SK-N-SH (cell line): ENCODE data around the gene TMEM54.

Source experiments
- EZH2phosphoT487 ChIP-seq: fragments of 200-600 bp; sonication (generic); IDR thresholded peaks from 2 replicates; pipeline ENCODE4 v1.6.1; 2017; ENCODE audit warnings: low read depth, mixed run types, mild to moderate bottlenecking, antibody characterized with exemption, moderate library complexity, borderline replicate concordance
- JUND ChIP-seq: IDR thresholded peaks from 2 replicates; pipeline ENCODE4 v1.4.0; 2012
- MAX ChIP-seq: IDR thresholded peaks from 2 replicates; pipeline ENCODE4 v1.4.0; 2012; ENCODE audit warnings: low read depth
- RAD21 ChIP-seq: IDR thresholded peaks from 2 replicates; pipeline ENCODE4 v1.6.1; 2012; ENCODE audit warnings: mild to moderate bottlenecking, low read length
- REST ChIP-seq: IDR thresholded peaks from 2 replicates; pipeline ENCODE4 v1.6.1; 2012; ENCODE audit warnings: mild to moderate bottlenecking, low read depth, low read length, moderate library complexity
- SIN3A ChIP-seq: IDR thresholded peaks from 2 replicates; pipeline ENCODE4 v1.6.1; 2012; ENCODE audit warnings: low read depth, mild to moderate bottlenecking, low read length, moderate library complexity, borderline replicate concordance
- SMC3 ChIP-seq: IDR thresholded peaks from 2 replicates; pipeline ENCODE4 v1.6.1; 2012; ENCODE audit warnings: low read depth, low read length, improper control_type of control experiment
- TAF1 ChIP-seq: IDR thresholded peaks from 2 replicates; pipeline ENCODE4 v1.6.1; 2012; ENCODE audit warnings: low read depth, mild to moderate bottlenecking, low read length, moderate library complexity, borderline replicate concordance
- TCF12 ChIP-seq: IDR thresholded peaks from 2 replicates; pipeline ENCODE4 v1.4.0; 2012
- TF ChIP-seq, protein P1 (sequence below): fragments of 200-600 bp; sonication (generic); IDR thresholded peaks from 2 replicates; pipeline ENCODE4 v1.6.1; 2017; ENCODE audit warnings: antibody characterized with exemption, mild to moderate bottlenecking, moderate library complexity

- TF ChIP-seq, protein P1, sequence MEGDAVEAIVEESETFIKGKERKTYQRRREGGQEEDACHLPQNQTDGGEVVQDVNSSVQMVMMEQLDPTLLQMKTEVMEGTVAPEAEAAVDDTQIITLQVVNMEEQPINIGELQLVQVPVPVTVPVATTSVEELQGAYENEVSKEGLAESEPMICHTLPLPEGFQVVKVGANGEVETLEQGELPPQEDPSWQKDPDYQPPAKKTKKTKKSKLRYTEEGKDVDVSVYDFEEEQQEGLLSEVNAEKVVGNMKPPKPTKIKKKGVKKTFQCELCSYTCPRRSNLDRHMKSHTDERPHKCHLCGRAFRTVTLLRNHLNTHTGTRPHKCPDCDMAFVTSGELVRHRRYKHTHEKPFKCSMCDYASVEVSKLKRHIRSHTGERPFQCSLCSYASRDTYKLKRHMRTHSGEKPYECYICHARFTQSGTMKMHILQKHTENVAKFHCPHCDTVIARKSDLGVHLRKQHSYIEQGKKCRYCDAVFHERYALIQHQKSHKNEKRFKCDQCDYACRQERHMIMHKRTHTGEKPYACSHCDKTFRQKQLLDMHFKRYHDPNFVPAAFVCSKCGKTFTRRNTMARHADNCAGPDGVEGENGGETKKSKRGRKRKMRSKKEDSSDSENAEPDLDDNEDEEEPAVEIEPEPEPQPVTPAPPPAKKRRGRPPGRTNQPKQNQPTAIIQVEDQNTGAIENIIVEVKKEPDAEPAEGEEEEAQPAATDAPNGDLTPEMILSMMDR, result no peak
- TF ChIP-seq MAX (no peak), SIN3A (no peak), TAF1 (no peak), RAD21 (no peak), EZH2phosphoT487 (no peak), SMC3 (no peak), JUND (no peak), REST (no peak), TCF12 (no peak)
These were observed 33.3 kb upstream of the TMEM54 start for GRCh38 chr1:32934535-32934934.
